Measurements from ENCODE around the gene FBXO9.

GRCh38 chr6:53104916-53105315 is 39.7 kb downstream of the FBXO9 start:
- TF ChIP-seq CTCF (IDR thresholded peaks at IDR 0.05): no peak
- TF ChIP-seq EZH2phosphoT487 (IDR thresholded peaks at IDR 0.05): no peak

Data from neural progenitor cell (in vitro differentiated cells).